ENCODE results near the gene MT3. TPM values are rescaled to one million over a fixed set of nuclear protein-coding genes. Genes with fewer than 3 reads are reported as not detected.
"Not testable (repeated sequence)": the region's sequence is repeated elsewhere in the genome, so short reads cannot be mapped to it uniquely, and the experiment has no call there.

Gene MT3
- total and polyA plus RNA-seq, 2 experiments from 2014 or later, result not detected

GRCh38 chr16:56580391-56581048 lies 8.8 kb upstream of the MT3 start (continued):
- TF ChIP-seq ZNF462 (CRISPR knock-in tag; IDR thresholded peaks at IDR 0.05), result no peak
- no peak for TF ChIP-seq ZNF114 (CRISPR knock-in tag; IDR thresholded peaks at IDR 0.05)
- no peak for TF ChIP-seq CTCF (conservative IDR thresholded peaks at IDR 0.05; ENCODE audit: low read depth in 2 of 2)

DNA sequence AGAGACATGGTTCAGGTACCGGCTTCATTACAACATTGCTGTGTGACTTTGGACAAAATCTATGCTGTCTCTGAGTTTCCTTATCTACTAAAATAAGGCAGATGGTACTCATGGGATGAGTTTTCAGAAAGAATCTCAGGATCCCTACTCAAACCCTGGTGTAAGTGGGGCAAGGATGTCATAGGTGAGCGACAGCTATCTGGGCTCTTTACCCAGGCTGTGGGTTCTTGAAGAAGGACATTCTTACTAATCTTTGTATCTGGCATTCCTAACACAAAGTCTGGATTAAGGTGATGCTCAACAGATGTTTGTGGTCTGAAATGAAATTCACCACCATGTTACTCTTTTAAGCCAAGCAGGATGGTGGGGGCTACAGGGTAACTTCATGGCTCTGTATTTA lies 6.4 kb upstream of the MT3 start:
- not testable (repeated sequence) for H3F3A ChIP-seq (replicated peaks; ENCODE audit: low read depth); H3K36me3 ChIP-seq (ENCODE audit: insufficient read depth); H3K4me1 ChIP-seq (ENCODE audit: insufficient read depth); H3K27ac Mint-ChIP-seq; H3K79me2 ChIP-seq (replicated peaks; ENCODE audit: insufficient read depth); H2AFZ ChIP-seq; ATAC-seq; H3K4me3 Mint-ChIP-seq; H3K9me2 ChIP-seq (ENCODE audit: insufficient read depth); H3K4me1 Mint-ChIP-seq; H3K4me2 ChIP-seq; H3K27ac ChIP-seq (ENCODE audit: low read depth); H3K4me3 ChIP-seq; H4K20me1 ChIP-seq (replicated peaks; ENCODE audit: insufficient read depth); DNase-seq (ENCODE audit: low spot score); H3K9me3 Mint-ChIP-seq; H3K36me3 Mint-ChIP-seq (ENCODE audit: low read depth)
- peaks cover 28% of the 10 kb centered on the region for H3K27me3 Mint-ChIP-seq (ENCODE audit: insufficient read depth, low read depth, poor library complexity)
- peaks cover 18% of the 10 kb centered on the region for H3K27me3 ChIP-seq (ENCODE audit: insufficient read depth)

Data from GM23338 (cell line).